Endothelial cell of umbilical vein (primary cell): Measurements from ENCODE around the gene PTPRCAP. TPM values are rescaled to one million over a fixed set of nuclear protein-coding genes. Genes with fewer than 3 reads are reported as not detected.
A peak's percentile ranks its signal among the peaks of the same experiment; 100 is the strongest.

Source experiments
- BruUV-seq: library from RNA; stranded (reverse); fragments of 400-500 nt; replicated peaks from 2 replicates; lab custom pipeline; 2021; lab: Mats Ljungman, UMichigan
- CTCF ChIA-PET: fragments of 300-600, 350-600 bp; sonication (Branson Sonifier 250); formaldehyde crosslinking; loops from one replicate; lab custom pipeline; 2021; ENCODE audit warnings: antibody characterized with exemption, inconsistent platforms; lab: Charles Lee
- POLR2A ChIA-PET: fragments of 300-600, 350-600 bp; sonication (Branson Sonifier 250); formaldehyde crosslinking; loops from one replicate; lab custom pipeline; 2021; ENCODE audit warnings: antibody characterized with exemption, inconsistent platforms; lab: Charles Lee
- DNase-seq: peaks from one replicate; pipeline ENCODE4 v3.0.0-alpha.2; 2011; ENCODE audit warnings: low read depth, low spot score
- FAIRE-seq: peaks from 2 replicates; lab custom pipeline; 2011; peaks lifted over from hg19 to GRCh38; lab: Jason Lieb, UNC
- H2AFZ ChIP-seq: 2 replicates; pipeline ENCODE4 v1.6.0; 2012; ENCODE audit warnings: low read depth, low read length, control low read depth, inconsistent platforms
- H3K27ac ChIP-seq: 2 replicates; pipeline ENCODE4 v1.5.1; 2011; ENCODE audit warnings: low read depth, mild to moderate bottlenecking, control low read depth, low read length, moderate library complexity; ENCODE audit not compliant: insufficient read depth
- H3K27me3 ChIP-seq, 2 experiments: 2 replicates each; pipeline versions ENCODE4 v1.6.0 to v1.6.1; 2011; ENCODE audit warnings: low read length in 2 of 2, mixed read lengths in 1 of 2; ENCODE audit not compliant: control insufficient read depth in 2 of 2, insufficient read depth in 2 of 2
- H3K36me3 ChIP-seq, 2 experiments: 2 replicates in 1 of 2; 3 replicates in 1 of 2; pipeline ENCODE4 v1.5.1; 2011; ENCODE audit warnings: low read length in 2 of 2, mild to moderate bottlenecking in 1 of 2, moderate library complexity in 1 of 2; ENCODE audit not compliant: control insufficient read depth in 2 of 2, insufficient read depth in 2 of 2; ENCODE audit errors: extremely low read depth in 1 of 2
- H3K4me1 ChIP-seq: 3 replicates; pipeline ENCODE4 v1.5.1; 2011; ENCODE audit warnings: mild to moderate bottlenecking, low read length; ENCODE audit not compliant: control insufficient read depth, insufficient read depth; ENCODE audit errors: extremely low read depth
- H3K4me2 ChIP-seq: 2 replicates; pipeline ENCODE4 v1.6.1; 2011; ENCODE audit warnings: low read length, control low read depth, mixed read lengths; ENCODE audit not compliant: insufficient read depth
- H3K4me3 ChIP-seq, 3 experiments: fragments of 200-600 bp in 1 of 3; sonication (generic), shearing (Covaris generic) in 1 of 3; replicated peaks in 1 of 3; 2 replicates each; pipeline ENCODE4 v1.5.1; 2011 to 2016; ENCODE audit warnings: control low read depth in 3 of 3, low read length in 3 of 3, mild to moderate bottlenecking in 2 of 3, inconsistent platforms in 1 of 3, low read depth in 1 of 3, moderate library complexity in 1 of 3; ENCODE audit not compliant: insufficient read depth in 1 of 3
- H3K79me2 ChIP-seq: 2 replicates; pipeline ENCODE4 v1.6.0; 2012; ENCODE audit warnings: low read length, inconsistent platforms; ENCODE audit not compliant: control insufficient read depth, insufficient read depth
- H3K9ac ChIP-seq: replicated peaks from 2 replicates; pipeline ENCODE3; 2011; ENCODE audit warnings: low read length, control low read depth; ENCODE audit not compliant: insufficient read depth; ENCODE audit errors: extremely low read depth
- H3K9me1 ChIP-seq: replicated peaks from 3 replicates; pipeline ENCODE4 v1.6.0; 2011; ENCODE audit warnings: mild to moderate bottlenecking, low read length; ENCODE audit not compliant: control insufficient read depth, insufficient read depth; ENCODE audit errors: extremely low read depth
- H3K9me3 ChIP-seq: replicated peaks from 2 replicates; pipeline ENCODE4 v1.5.1; 2012; ENCODE audit warnings: low read length, inconsistent platforms; ENCODE audit not compliant: control insufficient read depth, insufficient read depth
- H4K20me1 ChIP-seq: replicated peaks from 2 replicates; pipeline ENCODE3; 2011; ENCODE audit warnings: mild to moderate bottlenecking, low read length; ENCODE audit not compliant: control insufficient read depth, insufficient read depth; ENCODE audit errors: extremely low read depth
- EZH2 ChIP-seq: IDR thresholded peaks from 2 replicates; pipeline ENCODE4 v1.6.1; 2012; ENCODE audit warnings: borderline replicate concordance, low read depth, mild to moderate bottlenecking, moderate library complexity, low read length, inconsistent platforms; ENCODE audit not compliant: severe bottlenecking
- FOS ChIP-seq: IDR thresholded peaks from 2 replicates; pipeline ENCODE4 v1.6.1; 2011; ENCODE audit warnings: mild to moderate bottlenecking, low read length, moderate library complexity, borderline replicate concordance; ENCODE audit not compliant: insufficient read depth
- JUN ChIP-seq: IDR thresholded peaks from 2 replicates; pipeline ENCODE4 v1.6.1; 2011; ENCODE audit warnings: borderline replicate concordance, low read depth; ENCODE audit not compliant: insufficient read length, insufficient read depth
- POLR2AphosphoS5 ChIP-seq: IDR thresholded peaks from 2 replicates; pipeline ENCODE4 v1.6.1; 2012; ENCODE audit warnings: low read depth, mild to moderate bottlenecking, control low read depth, low read length, moderate library complexity; ENCODE audit not compliant: insufficient read depth
- dilution Hi-C: fragments of 300-500 bp; cut with MboI; formaldehyde crosslinking; loops from one replicate; pipeline ENCODE4 v1.15.0; 2019; ENCODE audit warnings: low sequenced_read_pairs; ENCODE audit not compliant: extremely low pct_ligation_motif_present
- intact Hi-C: fragments of 100-400 bp; cut with micrococcal nuclease; formaldehyde crosslinking; loops from one replicate; pipeline ENCODE4 v1.10.0; 2022
- polyA plus RNA-seq, 4 experiments: library from polyadenylated mRNA; depleted of rRNA in 3 of 4; stranded (reverse) in 3 of 4; unstranded in 1 of 4; fragments of >200 nt; gene quantifications; 2 replicates each; pipeline versions ENCODE4 v1.2.1 to v1.2.3, GENCODE V29; 2011 to 2012; ENCODE audit warnings: missing spikeins in 1 of 4
- total RNA-seq: library from RNA; stranded (reverse); gene quantifications from 2 replicates; pipeline ENCODE4 v1.2.3, GENCODE V29; 2021

PTPRCAP gene
- total and polyA plus RNA-seq, 2 donors (not counting 3 experiments of a cell fraction or from before 2014, with no cell fraction given): 3.6 TPM; not detected in 1

- H3K79me2 ChIP-seq: peaks cover 10% of the 10 kb centered on the region
- POLR2A ChIA-PET: no interaction called here
- no peaks in the 10 kb centered on the region for H4K20me1 ChIP-seq
- no peaks in the 10 kb centered on the region for H3K9me1 ChIP-seq
- no peak for TF ChIP-seq JUN
- no peak for TF ChIP-seq FOS
- TF ChIP-seq EZH2: no peak
- TF ChIP-seq POLR2AphosphoS5: no peak
- DNase-seq: no peak
- peak overlapping the region; percentile 66 for H3K9ac ChIP-seq
- H3K9me3 ChIP-seq: no peaks in the 10 kb centered on the region
- H3K4me1 ChIP-seq: no peaks in the 10 kb centered on the region
- peak overlapping the region; percentile 49 for H3K4me2 ChIP-seq
- CTCF ChIA-PET: interaction anchor here (1.8 kb wide), 1 partner anchor 28 kb away, joined by 8 read pairs; the partner anchor contains the start of gene PPP1CA
- H3K4me3 ChIP-seq: peak overlapping the region; percentile 46 to 91 (median 75)
- H3K27me3 ChIP-seq: no peaks in the 10 kb centered on the region
- dilution Hi-C loops (no loop called here), intact Hi-C loops (loop anchor here (2.0 kb wide), 1 partner anchor 40 kb away; the partner anchor contains the start of gene TMEM134)
- no peak for FAIRE-seq
- H2AFZ ChIP-seq: no peak overlapping the region
- H3K27ac ChIP-seq: no peak overlapping the region
- no TSS peak for BruUV-seq
- H3K36me3 ChIP-seq: peaks cover 0 to 21% of the 10 kb centered on the region in 2 experiments
These were observed 8.3 kb downstream of the PTPRCAP start for GRCh38 chr11:67429038-67429668.
